HL-60 (cell line): ENCODE data around the gene TAF6L.

ENCODE experiments used
- CTCF ChIP-seq: IDR thresholded peaks from one replicate; pipeline ENCODE4 v1.5.1; 2011; ENCODE audit warnings: low read length, control low read depth, inconsistent platforms; ENCODE audit not compliant: insufficient read depth
- GABPA ChIP-seq: IDR thresholded peaks from 2 replicates; pipeline ENCODE4 v1.6.1; 2012; ENCODE audit warnings: low read depth
- POLR2AphosphoS5 ChIP-seq: IDR thresholded peaks from 2 replicates; pipeline ENCODE4 v1.6.1; 2012; ENCODE audit warnings: low read depth
- REST ChIP-seq: IDR thresholded peaks from 2 replicates; pipeline ENCODE4 v1.6.1; 2012; ENCODE audit warnings: low read depth; ENCODE audit not compliant: insufficient replicate concordance
- SPI1 ChIP-seq: IDR thresholded peaks from 2 replicates; pipeline ENCODE4 v1.6.1; 2012; ENCODE audit warnings: low read depth, mild to moderate bottlenecking, borderline replicate concordance

GRCh38 chr11:62727165-62727871 is 43.9 kb upstream of the TAF6L start, which contains the start of gene HNRNPUL2:
- TF ChIP-seq CTCF (no peak), REST (peak; percentile 41), GABPA (0 out of 2 replicates have a peak, but pooled peaks have one; percentile 33), POLR2AphosphoS5 (peak; percentile 93), SPI1 (peak; percentile 80; the same call in 1 of the 2 replicates)
